ENCODE results near the gene GPS2.

DNA sequence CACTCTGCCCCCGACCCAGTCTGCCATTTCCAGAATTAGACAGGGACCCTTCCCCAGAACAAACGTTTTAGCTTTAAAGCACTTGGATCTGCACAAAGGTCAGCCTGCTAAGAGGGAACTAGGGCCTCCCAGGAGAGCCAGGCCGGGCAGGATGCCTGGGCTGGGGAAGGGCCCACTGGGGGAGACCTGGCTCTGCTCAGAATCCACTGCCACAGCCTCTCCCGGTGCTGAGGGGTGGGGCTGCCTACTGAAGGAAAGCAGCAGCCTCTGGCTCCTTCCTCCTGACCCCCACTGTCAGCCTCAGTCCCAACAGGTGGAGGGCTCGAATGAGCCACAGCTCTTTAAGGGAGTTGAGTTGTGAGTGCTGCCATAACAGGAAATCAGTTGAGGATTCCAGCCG, 22.4 kb downstream of the GPS2 start:
- TF ChIP-seq CTCF (IDR thresholded peaks at IDR 0.05; ENCODE audit: low read depth, low read length, poor library complexity, severe bottlenecking): no peak
- no peak for TF ChIP-seq EZH2phosphoT487 (IDR thresholded peaks at IDR 0.05; ENCODE audit: borderline replicate concordance, low read length)
